Erythroblast (primary cell): ENCODE measurements around the gene BHLHA9.

Source experiments
- GATA1 ChIP-seq: IDR thresholded peaks from 2 replicates; pipeline ENCODE4 v1.6.1; 2011; ENCODE audit warnings: low read depth, mild to moderate bottlenecking, control low read depth, low read length, moderate library complexity
- POLR2A ChIP-seq: IDR thresholded peaks from 2 replicates; pipeline ENCODE4 v1.6.1; 2011; ENCODE audit warnings: mild to moderate bottlenecking, low read length

DNA sequence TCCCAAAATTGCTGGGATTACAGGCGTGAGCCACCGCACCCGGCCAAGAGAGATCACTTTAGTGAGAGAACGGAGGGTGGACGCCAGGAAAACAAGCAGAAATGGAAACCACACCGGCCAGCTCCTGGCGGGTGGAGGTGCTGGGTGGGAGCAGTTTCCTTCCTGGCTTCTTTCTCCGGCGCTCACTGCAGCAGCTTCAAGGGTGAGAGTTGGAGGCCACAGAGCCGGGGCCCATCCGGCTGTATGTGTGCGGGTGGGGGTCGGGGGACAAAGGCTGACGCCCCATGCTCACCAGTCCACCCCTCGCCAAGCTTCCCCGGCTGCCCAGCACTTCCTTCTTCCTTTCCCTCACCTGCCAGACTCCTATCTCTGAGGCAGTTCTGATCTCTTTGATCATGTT, 13.5 kb upstream of the BHLHA9 start:
- no peak for TF ChIP-seq POLR2A
- no peak for TF ChIP-seq GATA1
